ENCODE results near the gene SLC25A4. TPM values are rescaled to one million over a fixed set of nuclear protein-coding genes. Genes with fewer than 3 reads are reported as not detected.
"Not testable (repeated sequence)": the region's sequence is repeated elsewhere in the genome, so short reads cannot be mapped to it uniquely, and the experiment has no call there.

Gene SLC25A4
- 1 to 10 TPM; 4.3 to 5.0 TPM for total RNA-seq

DNA sequence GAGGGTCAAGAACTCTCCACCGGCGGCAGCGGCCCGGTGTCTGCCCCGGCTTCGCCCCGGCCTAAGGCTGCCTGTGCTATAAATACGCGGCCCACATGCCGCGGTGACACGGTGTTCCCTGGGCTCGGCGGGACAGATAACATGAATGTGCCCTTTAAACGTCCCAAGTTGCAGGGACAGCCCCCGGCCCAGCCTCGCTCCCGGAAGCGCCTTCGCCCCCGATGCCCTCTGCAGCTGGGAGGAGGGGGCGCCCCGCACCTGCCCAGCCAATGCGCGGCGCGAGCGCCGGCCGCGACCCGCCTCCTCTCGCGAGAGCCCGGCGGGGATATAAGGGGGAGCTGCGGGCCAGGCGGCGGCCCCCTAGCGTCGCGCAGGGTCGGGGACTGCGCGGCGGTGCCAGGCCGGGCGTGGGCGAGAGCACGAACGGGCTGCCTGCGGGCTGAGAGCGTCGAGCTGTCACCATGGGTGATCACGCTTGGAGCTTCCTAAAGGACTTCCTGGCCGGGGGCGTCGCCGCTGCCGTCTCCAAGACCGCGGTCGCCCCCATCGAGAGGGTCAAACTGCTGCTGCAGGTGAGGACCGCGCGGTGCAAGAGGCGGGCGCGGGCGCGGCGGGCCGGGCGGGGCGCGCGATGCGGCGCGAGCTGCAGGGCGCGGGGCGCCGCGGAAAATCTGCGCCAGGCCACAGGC, at the start of gene SLC25A4:
SLC25A4 (plus strand) TSS at position 355 of the 689 bp plus-strand sequence; CDS start at position 462, 107 bp downstream.
- Mint-ChIP-seq H3K4me1 (ENCODE audit: low read depth) (peaks cover 13% of the 10 kb centered on the region), H3K9me3 (no peaks in the 10 kb centered on the region), H3K27me3 (ENCODE audit: low read depth) (peaks cover 11% of the 10 kb centered on the region), H3K36me3 (ENCODE audit: low read depth) (no peaks in the 10 kb centered on the region), H3K4me3 (peak within 1 kb of the TSS; percentile 83), H3K27ac (no peak within 1 kb of the TSS)
- intact Hi-C loops (cut with micrococcal nuclease): loop anchor here (1.0 to 10.0 kb wide), 7 partner anchors 40 to 1638 kb away; partner anchors contain the start of genes ACSL1, ANKRD37, CENPU and ING2
- CTCF ChIA-PET: interaction anchor here (1.1 to 1.4 kb wide), 6 partner anchors 9 to 137 kb away, joined by 3 to 6 read pairs (median 4); no protein-coding TSS in a partner anchor
- DNase-seq: peak; percentile 87

DNA sequence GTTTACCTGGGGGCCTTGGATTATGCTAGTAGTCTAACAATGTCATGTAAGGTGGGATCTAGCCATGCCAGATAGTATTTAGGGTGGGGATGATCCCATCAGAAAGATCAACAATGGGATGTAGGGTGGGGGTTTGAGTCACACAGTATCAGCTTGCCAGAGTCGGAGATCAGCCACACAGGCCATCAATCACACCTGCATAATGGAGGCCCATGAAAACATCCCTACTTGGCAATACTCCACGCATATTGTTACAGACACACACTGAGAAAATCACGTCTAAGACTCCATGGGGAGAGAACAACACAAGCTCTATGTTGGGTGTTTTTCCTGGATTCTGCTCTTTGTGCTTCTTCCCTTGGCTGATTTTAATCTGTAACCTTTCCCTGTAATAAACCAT, 49.5 kb upstream of the SLC25A4 start:
- Mint-ChIP-seq H3K4me1 (ENCODE audit: low read depth) (no peaks in the 10 kb centered on the region), H3K9me3 (no peaks in the 10 kb centered on the region), H3K4me3 (no peak overlapping the region), H3K27ac (no peak overlapping the region), H3K36me3 (ENCODE audit: low read depth) (no peaks in the 10 kb centered on the region), H3K27me3 (ENCODE audit: low read depth) (peaks cover 10% of the 10 kb centered on the region)
- CTCF ChIA-PET: interaction anchor here (0.6 kb wide), 1 partner anchor 478 kb away, joined by 3 read pairs; no protein-coding TSS in a partner anchor
- intact Hi-C loops (cut with micrococcal nuclease): no loop called here
- no peak for DNase-seq

DNA sequence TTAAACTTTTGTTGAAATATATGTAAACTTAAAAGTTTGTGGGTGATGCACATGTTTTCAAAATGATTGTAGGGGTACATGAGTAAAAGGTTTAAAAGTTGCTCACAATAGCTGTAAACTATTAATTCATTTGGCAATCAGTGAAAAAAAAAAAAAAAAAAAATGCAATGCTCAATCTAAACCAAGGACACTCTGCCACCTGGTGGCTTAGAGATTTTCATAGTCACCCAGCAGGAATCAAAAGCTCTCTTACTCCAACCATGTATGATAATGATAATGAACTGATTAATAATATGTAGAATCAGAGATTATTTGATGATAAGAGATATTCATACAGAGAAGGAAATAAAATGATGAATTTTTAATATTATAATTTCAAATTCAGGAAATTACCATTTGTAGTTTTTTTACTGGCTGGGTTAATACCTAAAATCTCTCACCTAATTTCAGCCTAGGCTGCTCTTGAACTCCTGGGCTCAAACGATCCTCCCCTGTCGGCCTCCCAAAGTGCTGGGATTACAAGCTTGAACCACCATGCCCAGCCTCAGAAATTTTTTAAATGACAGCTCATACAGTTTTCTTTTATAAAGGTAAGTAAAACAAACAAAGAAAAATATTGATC, 46.9 kb upstream of the SLC25A4 start:
- Mint-ChIP-seq H3K4me1 (ENCODE audit: low read depth) (no peaks in the 10 kb centered on the region), H3K27ac (no peak overlapping the region), H3K4me3 (no peak overlapping the region), H3K9me3 (no peaks in the 10 kb centered on the region), H3K27me3 (ENCODE audit: low read depth) (peaks cover 8% of the 10 kb centered on the region), H3K36me3 (ENCODE audit: low read depth) (no peaks in the 10 kb centered on the region)
- CTCF ChIA-PET: interaction anchor here (0.6 to 4.7 kb wide), 22 partner anchors 9 to 299 kb away, joined by 3 to 86 read pairs (median 4); no protein-coding TSS in a partner anchor
- peak; percentile 57 for DNase-seq
- intact Hi-C loops (cut with micrococcal nuclease): loop anchor here (1.0 kb wide), 4 partner anchors 57 to 350 kb away; no protein-coding TSS in a partner anchor

DNA sequence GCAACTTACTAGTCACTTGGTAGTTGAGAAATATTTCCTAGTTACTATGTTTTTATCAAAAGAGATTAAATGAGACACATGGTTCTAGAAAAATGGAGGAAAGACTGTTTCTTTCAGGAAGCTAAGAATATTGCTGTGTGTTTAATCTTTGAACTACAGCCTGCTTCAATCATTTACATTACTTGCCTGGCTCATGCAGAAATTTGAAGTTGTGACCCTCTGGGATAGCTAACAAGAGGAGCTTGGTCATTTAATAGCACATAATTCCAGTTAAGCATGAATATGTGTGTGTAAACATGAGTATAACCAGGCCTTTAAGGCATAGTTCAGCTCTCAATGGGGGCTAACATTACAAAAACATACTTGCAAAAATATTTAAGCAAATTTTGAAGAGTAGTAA, 44.6 kb upstream of the SLC25A4 start:
- Mint-ChIP-seq H3K4me3 (no peak overlapping the region), H3K9me3 (no peaks in the 10 kb centered on the region), H3K4me1 (ENCODE audit: low read depth) (no peaks in the 10 kb centered on the region), H3K27ac (no peak overlapping the region), H3K27me3 (ENCODE audit: low read depth) (peaks cover 4% of the 10 kb centered on the region), H3K36me3 (ENCODE audit: low read depth) (no peaks in the 10 kb centered on the region)
- CTCF ChIA-PET: interaction anchor here (1.0 to 4.7 kb wide), 4 partner anchors 10 to 92 kb away, joined by 3 to 86 read pairs (median 4); no protein-coding TSS in a partner anchor
- DNase-seq: no peak
- intact Hi-C loops (cut with micrococcal nuclease): no loop called here

DNA sequence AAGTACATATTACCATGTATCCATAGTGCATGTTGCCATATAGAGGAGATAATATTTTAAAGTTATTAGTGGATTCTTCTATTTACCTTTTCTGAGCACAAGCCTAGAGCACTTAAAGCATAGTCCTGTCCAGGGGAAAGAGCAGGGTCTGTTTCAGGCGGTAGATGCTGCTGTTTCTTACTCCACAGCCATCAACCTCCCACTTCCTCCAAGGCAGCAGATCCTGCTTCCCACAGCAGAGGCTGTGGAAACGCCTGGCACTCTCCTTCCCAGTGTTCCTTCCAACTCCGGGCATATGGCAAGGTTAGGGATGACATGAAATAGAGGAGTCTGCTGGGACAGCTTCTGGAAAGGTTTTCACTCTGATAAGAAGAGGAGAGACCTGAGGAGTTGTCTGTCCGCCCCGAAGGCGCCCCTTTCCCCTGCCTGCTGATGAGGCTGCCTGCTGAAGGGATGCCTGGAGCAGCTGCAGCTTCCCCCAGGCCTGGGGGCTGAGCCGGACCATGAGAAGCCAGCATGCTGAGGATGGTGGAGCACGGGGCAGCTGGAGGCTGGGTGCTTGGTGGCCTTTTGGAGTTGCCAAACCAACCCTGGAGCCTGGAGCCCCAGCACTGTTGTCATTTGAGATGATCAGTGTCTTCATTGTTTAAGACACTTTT, 43.9 kb upstream of the SLC25A4 start:
- no peaks in the 10 kb centered on the region for H3K9me3 Mint-ChIP-seq
- CTCF ChIA-PET: interaction anchor here (0.6 to 4.7 kb wide), 2 partner anchors 11 to 60 kb away, joined by 3 to 86 read pairs; no protein-coding TSS in a partner anchor
- intact Hi-C loops (cut with micrococcal nuclease): no loop called here

DNA sequence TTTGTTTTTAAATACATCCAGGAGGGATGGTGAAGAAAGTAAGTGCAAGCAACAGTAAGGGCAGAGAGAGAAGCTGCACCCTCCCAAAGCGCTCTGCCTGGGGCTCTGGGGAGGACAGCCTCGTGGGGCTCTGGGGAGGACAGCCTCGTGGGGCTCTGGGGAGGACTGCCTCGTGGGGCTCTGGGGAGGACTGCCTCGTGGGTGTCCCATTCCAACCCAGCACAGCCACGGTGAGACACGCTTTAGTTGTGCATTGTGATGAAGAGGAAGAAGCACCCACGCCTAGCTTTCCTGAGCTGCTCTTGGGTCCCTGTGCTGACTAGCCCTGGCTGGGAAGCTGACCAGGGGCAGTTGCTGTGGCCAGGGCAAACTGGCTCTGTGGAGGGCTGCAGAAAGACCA, 43.1 kb upstream of the SLC25A4 start:
- Mint-ChIP-seq H3K36me3 (ENCODE audit: low read depth) (no peaks in the 10 kb centered on the region), H3K9me3 (no peaks in the 10 kb centered on the region), H3K4me1 (ENCODE audit: low read depth) (no peaks in the 10 kb centered on the region), H3K27me3 (ENCODE audit: low read depth) (peaks cover 4% of the 10 kb centered on the region), H3K4me3 (no peak overlapping the region), H3K27ac (no peak overlapping the region)
- intact Hi-C loops (cut with micrococcal nuclease): no loop called here
- CTCF ChIA-PET: interaction anchor here (0.6 kb wide), 1 partner anchor 11 kb away, joined by 3 read pairs; no protein-coding TSS in a partner anchor
- DNase-seq: no peak

More for the DNA sequence above, 43.9 kb upstream of the SLC25A4 start:
- Mint-ChIP-seq H3K27me3 (ENCODE audit: low read depth) (peaks cover 4% of the 10 kb centered on the region), H3K4me3 (no peak overlapping the region), H3K27ac (no peak overlapping the region), H3K4me1 (ENCODE audit: low read depth) (no peaks in the 10 kb centered on the region), H3K36me3 (ENCODE audit: low read depth) (no peaks in the 10 kb centered on the region)
- no peak for DNase-seq

DNA sequence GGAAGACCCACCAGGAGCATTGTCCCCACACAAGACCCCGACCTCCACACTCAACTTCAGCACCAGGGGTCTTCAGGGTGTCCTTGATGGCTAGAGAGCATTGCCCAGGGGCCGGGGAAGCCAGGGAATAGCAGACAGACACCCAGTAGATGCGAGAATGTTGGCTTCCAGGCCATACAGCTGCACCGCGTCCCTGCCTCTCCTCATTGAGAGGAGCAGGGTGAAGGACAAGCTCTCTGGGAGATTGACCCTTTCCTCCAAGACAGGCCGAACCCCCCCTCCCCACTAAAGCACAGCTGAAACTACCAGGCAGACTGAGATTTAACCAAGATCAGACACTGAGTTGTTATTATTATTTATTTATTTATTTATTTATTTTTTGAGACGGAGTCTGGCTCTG, 42.6 kb upstream of the SLC25A4 start:
- H3K9me3 Mint-ChIP-seq: no peaks in the 10 kb centered on the region
- no peak overlapping the region for H3K4me3 Mint-ChIP-seq
- no peaks in the 10 kb centered on the region for H3K36me3 Mint-ChIP-seq (ENCODE audit: low read depth)
- H3K4me1 Mint-ChIP-seq (ENCODE audit: low read depth): no peaks in the 10 kb centered on the region
- no peak overlapping the region for H3K27ac Mint-ChIP-seq
- no peak for DNase-seq
- peaks cover 4% of the 10 kb centered on the region for H3K27me3 Mint-ChIP-seq (ENCODE audit: low read depth)
- CTCF ChIA-PET: no interaction called here
- intact Hi-C loops (cut with micrococcal nuclease): no loop called here

DNA sequence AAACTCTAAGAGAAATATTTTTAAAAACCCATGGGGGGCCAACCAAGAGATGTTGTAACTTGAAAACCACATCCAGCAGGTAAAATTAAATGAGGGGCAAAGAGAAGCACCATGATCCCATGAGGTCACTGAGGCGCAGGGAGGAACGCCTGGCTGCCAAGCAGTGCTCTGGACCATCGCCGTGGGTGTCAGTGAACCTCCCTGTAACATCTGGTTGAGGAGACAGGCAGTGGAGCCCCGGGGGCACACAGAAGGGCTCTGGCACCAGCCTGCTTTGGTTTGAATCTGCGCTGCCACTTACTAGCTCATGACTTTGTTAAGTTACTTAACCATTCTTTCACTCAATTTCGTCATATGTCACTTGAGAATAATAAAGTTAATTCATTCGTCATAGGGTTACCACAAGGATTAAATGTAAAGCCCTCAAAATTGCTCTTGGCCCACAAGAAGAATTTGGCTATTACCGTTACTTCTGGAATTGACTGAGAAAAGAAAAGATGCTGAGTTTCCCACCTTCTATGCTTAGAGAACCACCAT, 41.6 kb upstream of the SLC25A4 start:
- H3K4me3 Mint-ChIP-seq: no peak overlapping the region
- DNase-seq: no peak
- no peak overlapping the region for H3K27ac Mint-ChIP-seq
- intact Hi-C loops (cut with micrococcal nuclease): no loop called here
- no peaks in the 10 kb centered on the region for H3K36me3 Mint-ChIP-seq (ENCODE audit: low read depth)
- CTCF ChIA-PET: no interaction called here
- no peaks in the 10 kb centered on the region for H3K4me1 Mint-ChIP-seq (ENCODE audit: low read depth)
- H3K27me3 Mint-ChIP-seq (ENCODE audit: low read depth): peaks cover 4% of the 10 kb centered on the region
- H3K9me3 Mint-ChIP-seq: no peaks in the 10 kb centered on the region

DNA sequence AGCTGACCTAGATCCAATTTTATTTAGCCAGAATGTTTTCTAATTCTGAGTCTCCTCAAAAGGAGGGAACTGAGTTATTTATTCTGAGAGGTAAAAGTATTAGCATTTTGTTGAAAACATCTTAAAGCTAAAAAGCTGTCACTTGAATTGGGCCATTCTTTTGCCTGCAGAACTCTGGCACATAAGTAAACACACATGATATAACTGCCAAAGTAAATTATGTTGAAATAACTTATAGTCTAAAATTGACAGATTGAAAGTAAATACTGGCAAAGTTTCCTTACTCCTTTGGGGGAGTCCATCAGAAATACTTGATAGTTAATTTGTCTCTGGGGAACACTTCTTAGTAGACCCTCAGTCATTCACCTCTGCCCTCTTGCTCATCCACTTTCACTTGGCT, 38.3 kb upstream of the SLC25A4 start:
- CTCF ChIA-PET: interaction anchor here (1.0 to 1.4 kb wide), 2 partner anchors 8 to 29 kb away, joined by 3 read pairs; no protein-coding TSS in a partner anchor
- H3K4me1 Mint-ChIP-seq (ENCODE audit: low read depth): no peaks in the 10 kb centered on the region
- H3K4me3 Mint-ChIP-seq: no peak overlapping the region
- peaks cover 4% of the 10 kb centered on the region for H3K27me3 Mint-ChIP-seq (ENCODE audit: low read depth)
- no peak for DNase-seq
- H3K36me3 Mint-ChIP-seq (ENCODE audit: low read depth): no peaks in the 10 kb centered on the region
- no peaks in the 10 kb centered on the region for H3K9me3 Mint-ChIP-seq
- intact Hi-C loops (cut with micrococcal nuclease): no loop called here
- H3K27ac Mint-ChIP-seq: no peak overlapping the region

DNA sequence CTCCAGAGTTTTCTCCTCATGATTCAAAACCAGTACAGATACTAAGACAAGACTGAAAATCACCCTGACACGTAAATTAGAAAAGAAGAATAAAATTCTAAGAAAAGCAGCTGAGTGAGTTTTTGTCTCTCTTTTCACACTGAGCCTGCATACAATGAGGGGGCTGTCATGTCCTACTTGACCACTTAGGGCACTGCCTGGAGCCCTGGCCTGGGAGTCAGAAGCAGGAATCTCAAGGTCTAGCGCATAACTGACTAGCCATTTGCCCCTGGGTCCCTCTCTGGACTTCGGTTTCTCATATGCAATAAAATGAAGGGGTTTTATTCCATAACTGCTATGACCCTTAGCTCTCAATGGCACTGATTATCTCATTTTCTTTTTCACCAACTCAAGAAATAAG, 36.7 kb upstream of the SLC25A4 start:
- Mint-ChIP-seq H3K36me3 (ENCODE audit: low read depth) (no peaks in the 10 kb centered on the region), H3K4me1 (ENCODE audit: low read depth) (no peaks in the 10 kb centered on the region), H3K27me3 (ENCODE audit: low read depth) (peaks cover 3% of the 10 kb centered on the region), H3K9me3 (no peaks in the 10 kb centered on the region), H3K4me3 (no peak overlapping the region), H3K27ac (no peak overlapping the region)
- CTCF ChIA-PET: interaction anchor here (1.2 kb wide), 1 partner anchor 28 kb away, joined by 6 read pairs; no protein-coding TSS in a partner anchor
- intact Hi-C loops (cut with micrococcal nuclease): no loop called here
- no peak for DNase-seq

DNA sequence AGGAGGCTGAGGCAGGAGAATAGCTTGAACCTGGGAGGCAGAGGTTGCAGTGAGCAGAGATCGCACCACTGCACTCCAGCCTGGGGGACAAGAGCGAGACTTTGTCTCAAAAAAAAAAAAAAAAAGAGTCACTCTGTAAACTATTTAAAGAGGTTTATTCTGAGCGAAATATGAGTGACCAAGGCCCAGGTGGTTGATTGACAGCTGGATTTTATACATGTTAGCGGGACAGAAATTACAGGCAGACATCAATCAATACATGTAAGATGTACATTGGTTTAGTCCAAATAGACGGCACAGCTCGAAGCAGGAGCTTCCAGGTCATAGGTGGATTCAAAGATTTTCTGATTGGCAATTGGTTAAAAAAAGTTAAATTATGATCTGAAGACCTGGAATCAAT, 35.5 kb upstream of the SLC25A4 start:
- H3K4me3 Mint-ChIP-seq; DNase-seq; H3K27me3 Mint-ChIP-seq (ENCODE audit: low read depth); H3K27ac Mint-ChIP-seq; H3K36me3 Mint-ChIP-seq (ENCODE audit: low read depth); intact Hi-C loops (cut with micrococcal nuclease); H3K4me1 Mint-ChIP-seq (ENCODE audit: low read depth); H3K9me3 Mint-ChIP-seq: not testable (repeated sequence)
- CTCF ChIA-PET: interaction anchor here (0.8 to 1.2 kb wide), 5 partner anchors 9 to 102 kb away, joined by 3 to 8 read pairs (median 3); no protein-coding TSS in a partner anchor

DNA sequence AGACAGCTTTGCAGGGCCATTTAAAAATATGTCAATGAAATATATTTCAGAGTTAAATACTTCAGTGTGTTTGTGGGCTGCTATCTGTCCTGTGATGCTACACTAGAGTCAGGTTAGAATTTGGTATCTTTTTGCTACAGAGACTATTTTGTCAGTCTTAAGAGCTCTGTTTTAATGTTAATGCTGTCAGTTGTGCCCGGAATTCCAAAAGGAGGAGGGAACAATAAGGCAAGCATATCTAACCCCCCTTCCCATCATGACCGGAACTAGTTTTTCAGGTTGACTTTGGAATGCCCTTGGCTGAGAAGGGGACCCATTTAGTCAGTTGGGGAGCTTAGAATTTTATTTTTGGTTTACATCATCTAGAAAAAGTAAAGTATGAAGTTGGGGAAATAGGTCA, 34.9 kb upstream of the SLC25A4 start:
- no peaks in the 10 kb centered on the region for H3K9me3 Mint-ChIP-seq
- H3K36me3 Mint-ChIP-seq (ENCODE audit: low read depth): no peaks in the 10 kb centered on the region
- peaks cover 3% of the 10 kb centered on the region for H3K27me3 Mint-ChIP-seq (ENCODE audit: low read depth)
- H3K27ac Mint-ChIP-seq: no peak overlapping the region
- intact Hi-C loops (cut with micrococcal nuclease): no loop called here
- H3K4me3 Mint-ChIP-seq: no peak overlapping the region
- CTCF ChIA-PET: interaction anchor here (1.0 to 1.2 kb wide), 4 partner anchors 8 to 76 kb away, joined by 3 to 8 read pairs (median 3); no protein-coding TSS in a partner anchor
- no peak for DNase-seq
- H3K4me1 Mint-ChIP-seq (ENCODE audit: low read depth): no peaks in the 10 kb centered on the region
